A549 (cell line): Measurements from ENCODE around the gene ORC1. TPM values are rescaled to one million over a fixed set of nuclear protein-coding genes. Genes with fewer than 3 reads are reported as not detected.
A peak's percentile ranks its signal among the peaks of the same experiment; 100 is the strongest.

Source experiments
- ATAC-seq, 2 experiments: fragments of 200-7000 bp in 1 of 2; fragments of >200 bp in 1 of 2; cut with Nextera tagmentation in 1 of 2; cut with Tn5 transposase in 1 of 2; 3 replicates each; pipeline versions ENCODE4 v1.8.0 to v1.9.1; 2018 to 2020; ENCODE audit warnings: mild to moderate bottlenecking in 1 of 2, moderate library complexity in 1 of 2
- CTCF ChIA-PET: fragments of 300-600 bp; sonication (Branson Sonifier 250); formaldehyde crosslinking; extraction: SDS; loops from one replicate; lab custom pipeline; 2021; ENCODE audit warnings: antibody characterized with exemption, inconsistent platforms; lab: Yijun Ruan, JAX
- POLR2A ChIA-PET: fragments of 350-600 bp; formaldehyde crosslinking; extraction: SDS; loops from one replicate; lab custom pipeline; 2021; ENCODE audit warnings: antibody characterized with exemption, inconsistent platforms; lab: Yijun Ruan, JAX
- DNase-seq, 2 experiments: peaks; one replicate each; pipeline versions ENCODE4 v3.0.0 to v3.0.0-alpha.2; 2011 to 2016; ENCODE audit warnings: low read depth in 1 of 2, low spot score in 1 of 2
- FAIRE-seq: peaks from 2 replicates; lab custom pipeline; 2011; peaks lifted over from hg19 to GRCh38; lab: Jason Lieb, UNC
- H3K27ac ChIP-seq, 2 experiments: fragments of >200 bp; sonication (Bioruptor Twin); formaldehyde crosslinking; 3 replicates each; pipeline ENCODE4 v1.5.1; 2016 to 2017
- H3K4me1 ChIP-seq: fragments of >200 bp; sonication (Bioruptor Twin); formaldehyde crosslinking; 3 replicates; pipeline ENCODE4 v1.6.1; 2016
- H3K4me2 ChIP-seq: fragments of >200 bp; sonication (Bioruptor Twin); formaldehyde crosslinking; 3 replicates; pipeline ENCODE4 v1.6.1; 2016
- H3K4me3 ChIP-seq: fragments of >200 bp; sonication (Bioruptor Twin); formaldehyde crosslinking; 3 replicates; pipeline ENCODE4 v1.5.1; 2016
- H3K9me3 ChIP-seq: fragments of >200 bp; sonication (Bioruptor Twin); formaldehyde crosslinking; 3 replicates; pipeline ENCODE4 v1.6.1; 2016
- BHLHE40 ChIP-seq: IDR thresholded peaks from 2 replicates; pipeline ENCODE4 v1.6.1; 2012; ENCODE audit warnings: low read depth, low read length, inconsistent platforms
- CBX2 ChIP-seq: fragments of 200-600 bp; sonication (generic); IDR thresholded peaks from 2 replicates; pipeline ENCODE4 v1.6.1; 2016; ENCODE audit warnings: low read depth, mild to moderate bottlenecking, borderline replicate concordance
- CBX8 ChIP-seq: fragments of 200-600 bp; sonication (generic); IDR thresholded peaks from 2 replicates; pipeline ENCODE4 v1.6.1; 2016
- CEBPB ChIP-seq, 2 experiments: fragments of >200 bp in 1 of 2; sonication (Bioruptor Twin) in 1 of 2; formaldehyde crosslinking in 1 of 2; IDR thresholded peaks; 2 replicates each; pipeline ENCODE4 v1.6.1; 2012 to 2016
- EHF ChIP-seq: fragments of 250-450 bp; sonication (Bioruptor Pico); IDR thresholded peaks from 2 replicates; pipeline ENCODE4 v1.5.0; 2020; ENCODE audit warnings: mild to moderate bottlenecking
- EHMT2 ChIP-seq: fragments of 200-600 bp; sonication (generic); IDR thresholded peaks from 2 replicates; pipeline ENCODE4 v1.6.1; 2016; ENCODE audit warnings: antibody characterized with exemption, low read depth, mild to moderate bottlenecking, moderate library complexity
- EP300 ChIP-seq, 2 experiments: fragments of >200 bp; sonication (Bioruptor Twin); formaldehyde crosslinking; IDR thresholded peaks; 2 replicates in 1 of 2; 3 replicates in 1 of 2; pipeline ENCODE4 v1.6.1; 2016 to 2017
- ESRRA ChIP-seq: fragments of 150-350 bp; IDR thresholded peaks from 2 replicates; pipeline ENCODE4 v1.6.1; 2014; ENCODE audit warnings: mild to moderate bottlenecking, low read length, borderline replicate concordance
- FOSB ChIP-seq: fragments of 250-450 bp; sonication (Bioruptor Pico); IDR thresholded peaks from 2 replicates; pipeline ENCODE4 v1.5.0; 2020; ENCODE audit warnings: mild to moderate bottlenecking, moderate library complexity
- FOSL2 ChIP-seq, 2 experiments: fragments of 450-650 bp in 1 of 2; fragments of >200 bp in 1 of 2; sonication (Bioruptor Twin) in 1 of 2; formaldehyde crosslinking; IDR thresholded peaks; 2 replicates each; pipeline versions ENCODE4 v1.5.0 to v1.6.1; 2016 to 2020; ENCODE audit warnings: mild to moderate bottlenecking in 1 of 2, moderate library complexity in 1 of 2
- FOXS1 ChIP-seq: fragments of 250-450 bp; sonication (Bioruptor Pico); IDR thresholded peaks from 2 replicates; pipeline ENCODE4 v1.5.0; 2020; ENCODE audit warnings: mild to moderate bottlenecking, moderate library complexity
- GATA3 ChIP-seq: IDR thresholded peaks from 2 replicates; pipeline ENCODE4 v1.6.1; 2012; ENCODE audit warnings: borderline replicate concordance
- HEYL ChIP-seq: fragments of 250-450 bp; sonication (Bioruptor Pico); IDR thresholded peaks from 2 replicates; pipeline ENCODE4 v1.8.0; 2021; ENCODE audit warnings: mild to moderate bottlenecking, moderate library complexity
- HOXA7 ChIP-seq: fragments of 250-450 bp; sonication (Bioruptor Pico); IDR thresholded peaks from 2 replicates; pipeline ENCODE4 v1.5.0; 2020; ENCODE audit warnings: mild to moderate bottlenecking, moderate library complexity
- JUN ChIP-seq, 2 experiments: fragments of >200 bp; sonication (Bioruptor Twin); formaldehyde crosslinking; IDR thresholded peaks; 2 replicates in 1 of 2; 3 replicates in 1 of 2; pipeline ENCODE4 v1.6.1; 2016 to 2017
- MAFK ChIP-seq: fragments of 450-650 bp; IDR thresholded peaks from 2 replicates; pipeline ENCODE4 v1.6.1; 2014; ENCODE audit not compliant: partially characterized antibody
- MAZ ChIP-seq: fragments of 150-350 bp; IDR thresholded peaks from 2 replicates; pipeline ENCODE4 v1.6.1; 2014; ENCODE audit warnings: antibody characterized with exemption, low read depth, low read length, borderline replicate concordance
- NR3C1 ChIP-seq: fragments of >200 bp; sonication (Bioruptor Twin); formaldehyde crosslinking; IDR thresholded peaks from 3 replicates; pipeline ENCODE4 v1.6.1; 2017
- RCOR1 ChIP-seq: fragments of 150-350 bp; IDR thresholded peaks from 2 replicates; pipeline ENCODE4 v1.6.1; 2014; ENCODE audit warnings: antibody characterized with exemption, low read length, low read depth
- RNF2 ChIP-seq: fragments of 200-600 bp; sonication (generic); IDR thresholded peaks from 2 replicates; pipeline ENCODE4 v1.6.1; 2016; ENCODE audit warnings: low read depth, mild to moderate bottlenecking, antibody characterized with exemption, moderate library complexity, borderline replicate concordance
- SMC3 ChIP-seq: fragments of >200 bp; sonication (Bioruptor Twin); formaldehyde crosslinking; IDR thresholded peaks from 3 replicates; pipeline ENCODE4 v1.6.1; 2018; ENCODE audit warnings: inconsistent platforms
- SREBF2 ChIP-seq: fragments of 450-650 bp; IDR thresholded peaks from 2 replicates; pipeline ENCODE4 v1.6.1; 2014; ENCODE audit warnings: mild to moderate bottlenecking, moderate library complexity
- ZFP36 ChIP-seq: fragments of 450-650 bp; IDR thresholded peaks from 2 replicates; pipeline ENCODE4 v1.6.1; 2014; ENCODE audit warnings: borderline replicate concordance; ENCODE audit not compliant: partially characterized antibody
- WGBS: methylation state at CpG from one replicate; pipeline ENCODE4 v1.1.6; 2017; ENCODE audit errors: missing lambda C conversion rate; 5-methylcytosine and 5-hydroxymethylcytosine counted together
- polyA plus RNA-seq, 4 experiments: library from polyadenylated mRNA; depleted of rRNA in 3 of 4; stranded (reverse); fragments of >200 nt; fragmentation: RNase III in 1 of 4; extraction: RNeasy Plus Mini Kit Qiagen cat#74134 plus additional on column Dnase treatment in 1 of 4; gene quantifications; 2 replicates in 3 of 4; 3 replicates in 1 of 4; pipeline ENCODE4 v1.2.3, GENCODE V29; 2011 to 2017
- TF ChIP-seq, protein P1 (sequence below): fragments of 250-450 bp; sonication (Bioruptor Pico); IDR thresholded peaks from 2 replicates; pipeline ENCODE4 v1.5.0; 2020; ENCODE audit warnings: low read depth, mild to moderate bottlenecking, moderate library complexity
- TF ChIP-seq, protein P2 (sequence below): IDR thresholded peaks from 2 replicates; pipeline ENCODE4 v1.6.1; 2012
- TF ChIP-seq, protein P3 (sequence below): fragments of >200 bp; sonication (Bioruptor Twin); formaldehyde crosslinking; IDR thresholded peaks from 3 replicates; pipeline ENCODE4 v1.6.1; 2016
- TF ChIP-seq, protein P4 (sequence below): fragments of >200 bp; sonication (Bioruptor Twin); formaldehyde crosslinking; IDR thresholded peaks from 2 replicates; pipeline ENCODE4 v1.6.1; 2016

Gene ORC1
- polyA plus RNA-seq, 2 of the 4 experiments (the other 2 are of a cell fraction) = 18.9 to 19.1 TPM

DNA sequence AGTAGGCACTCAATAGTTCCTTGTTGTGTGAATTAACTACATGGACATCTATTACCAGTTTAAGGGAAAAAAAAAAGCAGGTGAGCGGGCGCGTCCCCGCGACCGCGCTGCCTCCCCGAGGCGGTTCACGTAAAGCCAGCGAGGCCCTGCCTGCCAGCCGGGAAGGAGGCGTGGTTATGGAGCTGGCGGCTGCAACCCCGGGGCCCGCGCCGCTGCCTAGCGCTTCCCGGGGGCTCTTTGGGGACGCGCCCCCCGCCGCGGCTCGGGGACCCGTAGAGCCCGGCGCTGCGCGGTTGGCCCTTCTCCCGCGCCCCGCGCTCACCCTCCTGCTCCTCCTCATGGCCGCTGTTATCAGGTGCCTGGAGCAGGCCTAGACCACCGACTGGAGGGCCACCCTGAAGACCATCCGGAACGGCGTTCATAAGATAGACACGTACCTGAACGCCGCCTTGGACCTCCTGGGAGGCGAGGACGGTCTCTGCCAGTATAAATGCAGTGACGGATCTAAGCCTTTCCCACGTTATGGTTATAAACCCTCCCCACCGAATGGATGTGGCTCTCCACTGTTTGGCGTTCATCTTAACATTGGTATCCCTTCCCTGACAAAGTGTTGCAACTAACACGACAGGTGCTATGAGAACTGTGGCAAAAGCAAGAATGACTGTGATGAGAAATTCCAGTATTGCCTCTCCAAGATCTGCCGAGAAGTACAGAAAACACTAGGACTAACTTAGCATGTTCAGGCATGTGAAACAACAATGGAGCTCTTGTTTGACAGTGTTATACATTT, 35.6 kb downstream of the ORC1 start (continued):
- 0 out of 5 replicates have a peak, but pooled peaks of 1 of the 2 experiments have one; percentile 26 for TF ChIP-seq JUN (IDR thresholded peaks at IDR 0.05)

DNA sequence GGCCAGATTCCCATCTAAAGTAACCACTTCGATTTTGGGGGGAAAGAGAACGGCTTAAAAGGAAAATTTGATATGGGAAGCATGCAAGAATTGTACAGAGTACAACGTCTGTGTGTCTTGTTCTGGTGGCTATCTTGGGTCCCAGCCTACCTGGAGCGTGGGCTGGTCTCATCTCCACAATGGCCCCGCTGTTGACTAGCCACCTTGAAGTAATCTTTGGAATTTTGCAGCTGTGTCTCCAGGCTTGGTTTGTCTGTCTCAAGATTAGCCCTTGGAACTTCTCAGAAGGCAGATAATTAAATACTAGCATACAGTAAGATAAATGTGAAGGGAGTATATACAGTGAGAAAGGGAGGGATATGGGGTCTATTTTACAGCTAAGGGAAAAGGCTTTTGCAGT, 37.0 kb downstream of the ORC1 start:
- Histone ChIP-seq H3K9me3 (no peaks in the 10 kb centered on the region), H3K4me2 (no peak overlapping the region), H3K27ac (no peak overlapping the region), H3K4me1 (peaks cover 16% of the 10 kb centered on the region), H3K4me3 (no peak overlapping the region)
- DNase-seq (no peak), ATAC-seq (no peak), FAIRE-seq (no peak)
- TF ChIP-seq CBX2 (no peak), EP300 (IDR thresholded peaks at IDR 0.05) (no peak), RCOR1 (no peak), SMC3 (no peak), BHLHE40 (no peak), ESRRA (no peak), HOXA7 (CRISPR knock-in tag) (no peak), EHMT2 (no peak), MAFK (no peak)
- ChIA-PET CTCF (interaction anchor here (0.6 kb wide), 1 partner anchor 313 kb away, joined by 4 read pairs; no protein-coding TSS in a partner anchor), POLR2A (interaction anchor here (1.0 kb wide), 1 partner anchor 37 kb away, joined by 4 read pairs; the partner anchor contains the start of genes ORC1 and PRPF38A)
- 90% methylated on average over 5 of the region's 5 CpGs for WGBS

DNA sequence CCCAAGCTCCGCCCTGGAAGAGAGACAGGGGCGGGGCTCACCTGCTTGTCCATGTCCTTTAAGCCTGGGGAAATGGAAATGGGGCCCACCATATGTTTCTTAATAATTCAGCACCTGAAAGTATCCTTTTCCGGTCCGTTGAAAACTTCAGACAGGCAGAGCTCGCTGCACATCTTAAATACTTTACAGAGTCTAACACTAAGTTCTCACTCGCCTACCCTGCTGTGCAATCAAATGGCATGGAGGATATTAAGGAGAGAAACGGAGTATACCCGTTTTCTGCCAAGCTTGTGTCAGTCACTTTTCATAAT, 37.8 kb downstream of the ORC1 start:
- no peak for DNase-seq
- FAIRE-seq = no peak
- POLR2A ChIA-PET = interaction anchor here (0.6 to 1.5 kb wide), 2 partner anchors 18 to 373 kb away, joined by 3 to 5 read pairs; no protein-coding TSS in a partner anchor
- CTCF ChIA-PET = interaction anchor here (0.7 kb wide), 1 partner anchor 38 kb away, joined by 3 read pairs; the partner anchor contains the start of genes ORC1 and PRPF38A
- Histone ChIP-seq H3K27ac (peak overlapping the region; percentile 98 to 99), H3K9me3 (no peaks in the 10 kb centered on the region)
- 23% methylated on average over 8 of the region's 8 CpGs for WGBS
- TF ChIP-seq HEYL (CRISPR knock-in tag) = no peak
- TF ChIP-seq HOXA7 (CRISPR knock-in tag) = no peak
- no peak for TF ChIP-seq GATA3
- TF ChIP-seq MAFK = no peak
- TF ChIP-seq, protein P1, sequence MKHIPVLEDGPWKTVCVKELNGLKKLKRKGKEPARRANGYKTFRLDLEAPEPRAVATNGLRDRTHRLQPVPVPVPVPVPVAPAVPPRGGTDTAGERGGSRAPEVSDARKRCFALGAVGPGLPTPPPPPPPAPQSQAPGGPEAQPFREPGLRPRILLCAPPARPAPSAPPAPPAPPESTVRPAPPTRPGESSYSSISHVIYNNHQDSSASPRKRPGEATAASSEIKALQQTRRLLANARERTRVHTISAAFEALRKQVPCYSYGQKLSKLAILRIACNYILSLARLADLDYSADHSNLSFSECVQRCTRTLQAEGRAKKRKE (CRISPR knock-in tag) = no peak
- no peak for TF ChIP-seq CBX2
- TF ChIP-seq ESRRA = no peak
- TF ChIP-seq NR3C1 = no peak
- TF ChIP-seq CEBPB (IDR thresholded peaks at IDR 0.05) = no peak
- TF ChIP-seq ZFP36 = no peak
- TF ChIP-seq RCOR1 = no peak
- no peak for TF ChIP-seq FOXS1 (CRISPR knock-in tag)
- TF ChIP-seq, all 56 proteins: peak for 0
- ATAC-seq = no peak
- peak overlapping the region; percentile 43 for H3K4me2 ChIP-seq
- H3K4me1 ChIP-seq = peaks cover 16% of the 10 kb centered on the region
- peak overlapping the region; percentile 97 for H3K4me3 ChIP-seq

DNA sequence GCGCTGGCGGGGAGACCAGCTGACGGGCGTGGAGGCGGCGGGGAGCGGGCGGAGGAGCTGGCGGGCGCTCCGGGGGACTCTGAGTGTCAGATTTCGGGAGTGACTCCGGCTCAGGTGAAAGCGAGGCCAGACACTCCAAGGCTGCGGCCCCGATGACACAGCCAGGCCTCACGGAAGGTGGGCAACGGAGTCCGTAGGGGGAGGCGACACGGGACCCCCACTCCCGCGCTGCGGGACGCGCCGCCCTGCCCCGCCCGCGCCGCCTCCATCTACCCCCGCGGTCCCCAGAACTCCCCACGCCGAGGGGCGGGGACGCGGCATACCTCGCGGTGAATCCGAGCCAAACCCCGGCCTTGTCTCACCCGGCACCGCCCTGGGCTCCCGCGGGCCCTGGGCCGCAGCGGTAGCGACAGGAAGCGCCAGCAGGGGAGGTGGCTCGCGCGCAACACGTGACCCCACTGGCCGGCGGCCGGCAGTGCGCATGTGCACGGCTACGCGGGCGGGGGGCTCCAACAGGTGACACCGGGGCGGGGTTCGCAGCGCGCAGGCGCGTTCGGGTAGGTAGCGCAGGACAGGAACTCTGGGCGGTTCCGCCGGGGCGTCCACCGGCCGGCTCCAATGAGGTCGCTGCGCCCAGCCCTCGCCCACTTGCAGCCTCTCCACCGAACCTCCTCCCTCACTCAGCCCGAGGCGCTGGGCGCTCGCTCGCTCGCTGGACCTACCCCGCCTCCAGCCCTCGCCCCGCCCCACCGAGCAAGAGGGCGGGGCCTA, 38.3 kb downstream of the ORC1 start, which contains the start of gene CC2D1B:
Gene CC2D1B, minus strand, starts transcription at position 460 of the 771 bp plus-strand sequence. CDS start 1,585 bp downstream, outside the sequence.
- 0% methylated on average over 17 of the region's 92 CpGs for WGBS
- H3K4me2 ChIP-seq = peak within 1 kb of the TSS; percentile 83
- H3K4me1 ChIP-seq = peaks cover 16% of the 10 kb centered on the region
- H3K4me3 ChIP-seq = peak within 1 kb of the TSS; percentile 97
- FAIRE-seq (no peak), DNase-seq (peak; percentile 91 to 97), ATAC-seq (peak; percentile 90 to 95)
- H3K27ac ChIP-seq = peak within 1 kb of the TSS; percentile 98 to 99
- ChIA-PET POLR2A (interaction anchor here (0.6 to 1.5 kb wide), 4 partner anchors 17 to 712 kb away, joined by 3 to 6 read pairs (median 5); partner anchors contain the start of genes ORC1 and PRPF38A), CTCF (interaction anchor here (0.6 to 0.7 kb wide), 2 partner anchors 12 to 38 kb away, joined by 3 read pairs; partner anchors contain the start of genes ORC1 and PRPF38A)
- no peaks in the 10 kb centered on the region for H3K9me3 ChIP-seq
- TF ChIP-seq JUN (IDR thresholded peaks at IDR 0.05) (peak in 1 of 2 experiments; percentile 59; a peak in 1 of 5 replicates), BHLHE40 (peak; percentile 40; the same call in 1 of the 2 replicates), MAZ (0 out of 2 replicates have a peak, but pooled peaks have one; percentile 39), HEYL (CRISPR knock-in tag) (no peak), ZFP36 (no peak), RCOR1 (no peak), EHF (CRISPR knock-in tag) (no peak), FOSL2 (IDR thresholded peaks at IDR 0.05) (no peak), FOSL2 (CRISPR knock-in tag; IDR thresholded peaks at IDR 0.05) (no peak), RNF2 (no peak), ESRRA (no peak), CBX8 (no peak), FOSB (CRISPR knock-in tag) (no peak), FOXS1 (CRISPR knock-in tag) (no peak), SREBF2 (no peak)
- TF ChIP-seq, protein P2, sequence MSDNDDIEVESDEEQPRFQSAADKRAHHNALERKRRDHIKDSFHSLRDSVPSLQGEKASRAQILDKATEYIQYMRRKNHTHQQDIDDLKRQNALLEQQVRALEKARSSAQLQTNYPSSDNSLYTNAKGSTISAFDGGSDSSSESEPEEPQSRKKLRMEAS = peak; percentile 82
- TF ChIP-seq, protein P3, sequence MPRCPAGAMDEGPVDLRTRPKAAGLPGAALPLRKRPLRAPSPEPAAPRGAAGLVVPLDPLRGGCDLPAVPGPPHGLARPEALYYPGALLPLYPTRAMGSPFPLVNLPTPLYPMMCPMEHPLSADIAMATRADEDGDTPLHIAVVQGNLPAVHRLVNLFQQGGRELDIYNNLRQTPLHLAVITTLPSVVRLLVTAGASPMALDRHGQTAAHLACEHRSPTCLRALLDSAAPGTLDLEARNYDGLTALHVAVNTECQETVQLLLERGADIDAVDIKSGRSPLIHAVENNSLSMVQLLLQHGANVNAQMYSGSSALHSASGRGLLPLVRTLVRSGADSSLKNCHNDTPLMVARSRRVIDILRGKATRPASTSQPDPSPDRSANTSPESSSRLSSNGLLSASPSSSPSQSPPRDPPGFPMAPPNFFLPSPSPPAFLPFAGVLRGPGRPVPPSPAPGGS = peak; percentile 47; the same call in 1 of the 3 replicates
- TF ChIP-seq, protein P4, sequence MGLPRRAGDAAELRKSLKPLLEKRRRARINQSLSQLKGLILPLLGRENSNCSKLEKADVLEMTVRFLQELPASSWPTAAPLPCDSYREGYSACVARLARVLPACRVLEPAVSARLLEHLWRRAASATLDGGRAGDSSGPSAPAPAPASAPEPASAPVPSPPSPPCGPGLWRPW = no peak
